Neural cell (in vitro differentiated cells): ENCODE results near the gene MRE11. TPM values are rescaled to one million over a fixed set of nuclear protein-coding genes. Genes with fewer than 3 reads are reported as not detected.

Source experiments
- H2AFZ ChIP-seq: fragments of 200-600, 300-800 bp; sonication (generic), shearing (Covaris generic); 2 replicates; pipeline ENCODE4 v1.6.0; 2014; ENCODE audit warnings: low read depth, mild to moderate bottlenecking, antibody characterized with exemption, low read length, moderate library complexity
- H3F3A ChIP-seq: fragments of 200-600 bp; shearing (Covaris generic); 2 replicates; pipeline ENCODE4 v1.6.1; 2016; ENCODE audit warnings: mild to moderate bottlenecking, moderate library complexity, mixed read lengths, antibody characterized with exemption, low read length; ENCODE audit not compliant: insufficient read depth, poor library complexity, severe bottlenecking
- H3K27ac ChIP-seq: fragments of 200-600, 300-800 bp; sonication (generic), shearing (Covaris generic); 2 replicates; pipeline ENCODE4 v1.5.1; 2014; ENCODE audit warnings: mild to moderate bottlenecking, low read length, moderate library complexity
- H3K27me3 ChIP-seq: fragments of 300-800, 200-600 bp; sonication (generic), shearing (Covaris generic); 2 replicates; pipeline ENCODE4 v1.6.0; 2014; ENCODE audit warnings: mild to moderate bottlenecking, low read depth, low read length, moderate library complexity; ENCODE audit not compliant: insufficient read depth
- H3K36me3 ChIP-seq: fragments of 300-800, 200-600 bp; sonication (generic), shearing (Covaris generic); 2 replicates; pipeline ENCODE4 v1.5.1; 2014; ENCODE audit warnings: mild to moderate bottlenecking, antibody characterized with exemption, low read length, moderate library complexity; ENCODE audit not compliant: insufficient read depth
- H3K4me2 ChIP-seq: fragments of 300-800, 200-600 bp; sonication (generic), shearing (Covaris generic); 2 replicates; pipeline ENCODE4 v1.6.0; 2014; ENCODE audit warnings: mild to moderate bottlenecking, low read length
- H3K4me3 ChIP-seq: fragments of 300-800, 200-600 bp; sonication (generic), shearing (Covaris generic); 2 replicates; pipeline ENCODE4 v1.5.1; 2014; ENCODE audit warnings: mild to moderate bottlenecking, low read length, moderate library complexity
- H3K79me2 ChIP-seq: fragments of 200-600 bp; shearing (Covaris generic); replicated peaks from 2 replicates; pipeline ENCODE4 v1.6.0; 2014; ENCODE audit warnings: mild to moderate bottlenecking, low read length, moderate library complexity; ENCODE audit not compliant: insufficient read depth
- H3K9ac ChIP-seq: fragments of 300-800, 200-600 bp; sonication (generic), shearing (Covaris generic); 2 replicates; pipeline ENCODE4 v1.6.1; 2016; ENCODE audit warnings: mild to moderate bottlenecking, low read length, mixed read lengths
- H3K9me2 ChIP-seq: fragments of 200-600 bp; shearing (Covaris generic); 2 replicates; pipeline ENCODE4 v1.6.1; 2016; ENCODE audit warnings: mild to moderate bottlenecking, low read length, mixed read lengths; ENCODE audit not compliant: insufficient read depth
- H3K9me3 ChIP-seq: fragments of 200-600, 300-800 bp; sonication (generic), shearing (Covaris generic); 2 replicates; pipeline ENCODE4 v1.6.1; 2016; ENCODE audit warnings: mild to moderate bottlenecking, mixed run types, low read length, moderate library complexity, mixed read lengths
- H4K20me1 ChIP-seq: fragments of 200-600 bp; shearing (Covaris generic); 2 replicates; pipeline ENCODE4 v1.6.1; 2016; ENCODE audit warnings: mild to moderate bottlenecking, mixed run types; ENCODE audit not compliant: insufficient read depth
- EP300 ChIP-seq: fragments of 450-650 bp; conservative IDR thresholded peaks from 2 replicates; pipeline ENCODE4 v1.6.1; 2014; ENCODE audit warnings: antibody characterized with exemption, mild to moderate bottlenecking, moderate library complexity; ENCODE audit not compliant: poor library complexity, severe bottlenecking
- EZH2 ChIP-seq: fragments of 200-600, 300-800 bp; shearing (Covaris generic), sonication (generic); IDR thresholded peaks from 2 replicates; pipeline ENCODE4 v1.6.1; 2014; ENCODE audit warnings: antibody characterized with exemption, low read length, borderline replicate concordance, mild to moderate bottlenecking; ENCODE audit not compliant: insufficient read depth, poor library complexity, severe bottlenecking
- MXI1 ChIP-seq: fragments of 450-650 bp; conservative IDR thresholded peaks from 2 replicates; pipeline ENCODE4 v1.6.1; 2014; ENCODE audit warnings: antibody characterized with exemption, mild to moderate bottlenecking; ENCODE audit not compliant: poor library complexity, severe bottlenecking
- POLR2AphosphoS5 ChIP-seq: IDR thresholded peaks from 2 replicates; pipeline ENCODE4 v1.6.1; 2012
- RAD21 ChIP-seq: fragments of 450-650 bp; conservative IDR thresholded peaks from 2 replicates; pipeline ENCODE4 v1.6.1; 2014; ENCODE audit warnings: antibody characterized with exemption, mild to moderate bottlenecking, moderate library complexity
- REST ChIP-seq: IDR thresholded peaks from 2 replicates; pipeline ENCODE4 v1.6.1; 2012; ENCODE audit warnings: borderline replicate concordance
- SMC3 ChIP-seq: fragments of 450-650 bp; conservative IDR thresholded peaks from 2 replicates; pipeline ENCODE4 v1.6.1; 2014; ENCODE audit warnings: antibody characterized with exemption, mild to moderate bottlenecking, moderate library complexity; ENCODE audit not compliant: poor library complexity
- TAF1 ChIP-seq: IDR thresholded peaks from 2 replicates; pipeline ENCODE4 v1.6.1; 2012; ENCODE audit warnings: low read depth
- polyA plus RNA-seq: library from polyadenylated mRNA; depleted of rRNA; stranded (reverse); fragments of >200 nt; gene quantifications from 2 replicates; pipeline ENCODE4 v1.2.3, GENCODE V29; 2014
- TF ChIP-seq, protein P1 (sequence below): fragments of 450-650 bp; IDR thresholded peaks from 2 replicates; pipeline ENCODE4 v1.5.1; 2014; ENCODE audit warnings: antibody characterized with exemption, mild to moderate bottlenecking, moderate library complexity; ENCODE audit not compliant: poor library complexity, severe bottlenecking

MRE11 gene
- polyA plus RNA-seq, 1 donor from 2014 or later, result 5.1 TPM

DNA sequence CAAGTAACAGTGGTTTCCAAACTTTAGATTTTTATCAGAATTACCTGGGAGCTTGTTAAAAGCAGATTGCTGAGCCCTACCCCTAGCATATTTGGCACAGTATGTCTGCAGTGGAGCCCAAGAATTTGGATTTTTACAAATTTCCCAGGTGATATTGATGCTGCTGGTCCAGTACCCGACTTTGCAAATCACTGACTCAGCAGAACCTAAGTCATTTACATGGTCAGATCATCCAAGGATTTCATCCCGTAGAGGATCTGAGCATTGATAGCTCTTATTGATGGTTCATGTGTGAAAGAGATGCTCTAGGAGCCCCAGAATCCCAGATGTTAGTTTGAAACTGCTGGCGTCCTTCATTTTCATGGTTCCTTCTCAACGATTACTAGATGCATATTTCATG, 24.7 kb upstream of the MRE11 start:
- Histone ChIP-seq H4K20me1 (no peaks in the 10 kb centered on the region), H3K4me2 (no peak overlapping the region), H3K9me3 (no peaks in the 10 kb centered on the region), H3K9ac (no peak overlapping the region), H3K36me3 (no peaks in the 10 kb centered on the region), H3K9me2 (no peaks in the 10 kb centered on the region), H3K79me2 (no peaks in the 10 kb centered on the region), H3F3A (no peaks in the 10 kb centered on the region), H3K27me3 (no peaks in the 10 kb centered on the region), H3K27ac (no peak overlapping the region), H2AFZ (no peak overlapping the region), H3K4me3 (no peak overlapping the region)
- TF ChIP-seq POLR2AphosphoS5, result no peak

DNA sequence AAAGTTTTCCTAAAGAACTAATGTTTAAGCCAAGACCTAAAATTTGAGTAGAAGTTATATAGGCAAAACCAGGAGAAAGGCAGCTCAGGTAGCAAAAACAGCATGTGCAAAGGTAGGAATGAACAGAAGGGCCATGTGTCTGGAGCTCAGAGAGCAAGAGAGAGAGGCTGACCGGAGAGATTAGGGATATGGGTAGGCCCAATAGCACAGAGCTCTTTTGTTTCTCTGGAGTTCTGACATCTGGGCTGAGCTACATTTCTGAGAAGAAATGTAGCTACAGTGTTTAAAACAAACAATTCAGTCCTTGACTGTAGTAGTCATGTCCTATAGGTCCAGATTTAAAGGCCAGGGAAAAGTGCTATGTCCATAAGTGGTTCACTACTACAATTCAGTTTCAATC, 23.1 kb upstream of the MRE11 start:
- no peak overlapping the region for H3K4me3 ChIP-seq
- no peak overlapping the region for H3K27ac ChIP-seq
- H3K36me3 ChIP-seq, result no peaks in the 10 kb centered on the region
- no peak overlapping the region for H3K4me2 ChIP-seq
- no peaks in the 10 kb centered on the region for H3K9me3 ChIP-seq
- H4K20me1 ChIP-seq, result no peaks in the 10 kb centered on the region
- H3K79me2 ChIP-seq, result no peaks in the 10 kb centered on the region
- H3K9ac ChIP-seq, result no peak overlapping the region
- H3F3A ChIP-seq, result no peaks in the 10 kb centered on the region
- no peaks in the 10 kb centered on the region for H3K9me2 ChIP-seq
- H3K27me3 ChIP-seq, result no peaks in the 10 kb centered on the region
- TF ChIP-seq, protein P1, sequence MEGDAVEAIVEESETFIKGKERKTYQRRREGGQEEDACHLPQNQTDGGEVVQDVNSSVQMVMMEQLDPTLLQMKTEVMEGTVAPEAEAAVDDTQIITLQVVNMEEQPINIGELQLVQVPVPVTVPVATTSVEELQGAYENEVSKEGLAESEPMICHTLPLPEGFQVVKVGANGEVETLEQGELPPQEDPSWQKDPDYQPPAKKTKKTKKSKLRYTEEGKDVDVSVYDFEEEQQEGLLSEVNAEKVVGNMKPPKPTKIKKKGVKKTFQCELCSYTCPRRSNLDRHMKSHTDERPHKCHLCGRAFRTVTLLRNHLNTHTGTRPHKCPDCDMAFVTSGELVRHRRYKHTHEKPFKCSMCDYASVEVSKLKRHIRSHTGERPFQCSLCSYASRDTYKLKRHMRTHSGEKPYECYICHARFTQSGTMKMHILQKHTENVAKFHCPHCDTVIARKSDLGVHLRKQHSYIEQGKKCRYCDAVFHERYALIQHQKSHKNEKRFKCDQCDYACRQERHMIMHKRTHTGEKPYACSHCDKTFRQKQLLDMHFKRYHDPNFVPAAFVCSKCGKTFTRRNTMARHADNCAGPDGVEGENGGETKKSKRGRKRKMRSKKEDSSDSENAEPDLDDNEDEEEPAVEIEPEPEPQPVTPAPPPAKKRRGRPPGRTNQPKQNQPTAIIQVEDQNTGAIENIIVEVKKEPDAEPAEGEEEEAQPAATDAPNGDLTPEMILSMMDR, result no peak
- no peak for TF ChIP-seq RAD21
- TF ChIP-seq TAF1, result no peak
- TF ChIP-seq POLR2AphosphoS5, result no peak
- no peak for TF ChIP-seq MXI1
- TF ChIP-seq EZH2, result no peak
- no peak for TF ChIP-seq SMC3
- no peak for TF ChIP-seq REST
- no peak for TF ChIP-seq EP300
- no peak overlapping the region for H2AFZ ChIP-seq

DNA sequence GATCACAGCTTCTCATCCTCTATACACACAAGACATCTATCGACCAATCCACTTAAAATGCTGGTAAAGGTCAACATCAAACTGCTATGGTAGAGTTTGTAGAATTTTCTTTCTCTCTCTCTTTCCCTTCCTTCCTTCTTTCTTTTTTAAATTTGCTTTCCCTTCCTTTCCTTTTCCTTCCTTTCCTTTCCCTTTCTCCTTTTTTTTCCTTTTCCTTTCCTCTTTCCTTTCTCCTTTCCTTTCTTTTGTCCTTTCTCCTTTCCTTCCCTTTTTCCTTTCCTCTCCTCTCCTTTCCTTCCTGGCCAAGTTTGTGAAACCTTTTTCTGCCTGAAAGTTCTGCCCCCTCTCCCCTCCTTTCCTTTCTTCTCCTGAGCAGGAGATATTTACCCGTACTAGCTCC, 21.8 kb upstream of the MRE11 start:
- Histone ChIP-seq H3K79me2 (no peaks in the 10 kb centered on the region), H3K9me2 (no peaks in the 10 kb centered on the region), H3K9me3 (no peaks in the 10 kb centered on the region), H3K36me3 (no peaks in the 10 kb centered on the region), H3K4me2 (no peak overlapping the region), H3F3A (no peaks in the 10 kb centered on the region), H2AFZ (no peak overlapping the region), H3K9ac (no peak overlapping the region), H3K4me3 (no peak overlapping the region), H3K27ac (no peak overlapping the region), H4K20me1 (no peaks in the 10 kb centered on the region), H3K27me3 (no peaks in the 10 kb centered on the region)
- no peak for TF ChIP-seq REST
- TF ChIP-seq MXI1, result no peak
- no peak for TF ChIP-seq TAF1
- no peak for TF ChIP-seq RAD21
- TF ChIP-seq, protein P1, result no peak
- no peak for TF ChIP-seq EZH2
- TF ChIP-seq EP300, result no peak
- no peak for TF ChIP-seq POLR2AphosphoS5
- no peak for TF ChIP-seq SMC3
